DND-41 (cell line): ENCODE data around the gene TCF4.

Experiments
- EZH2 ChIP-seq: IDR thresholded peaks from 3 replicates; pipeline ENCODE4 v1.6.1; 2012; ENCODE audit warnings: borderline replicate concordance, low read depth, mild to moderate bottlenecking, moderate library complexity, low read length, inconsistent platforms; ENCODE audit not compliant: severe bottlenecking
- TF ChIP-seq, protein P1 (sequence below): IDR thresholded peaks from 2 replicates; pipeline ENCODE4 v1.5.1; 2012; ENCODE audit warnings: borderline replicate concordance, low read length, moderate library complexity, mild to moderate bottlenecking; ENCODE audit not compliant: poor library complexity, severe bottlenecking; ENCODE audit errors: extremely low read depth

DNA sequence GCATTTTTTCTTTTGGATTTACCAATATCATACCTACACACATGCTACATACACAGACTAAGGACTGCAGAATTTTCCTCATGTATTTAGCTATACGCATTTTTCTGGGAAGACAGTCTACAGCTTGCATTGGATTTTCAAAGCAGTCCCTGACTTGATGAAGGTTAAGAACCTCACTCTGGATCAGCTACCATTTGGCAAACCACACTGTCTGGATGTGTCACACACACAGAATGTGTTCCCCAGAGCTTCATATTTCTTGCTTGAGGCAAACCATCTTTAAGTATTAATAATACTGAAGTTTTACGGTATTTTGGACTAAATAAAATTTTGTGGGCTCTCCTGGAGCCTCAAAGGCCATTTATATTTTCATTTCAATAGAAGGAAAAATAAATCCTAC lies 102.3 kb downstream of the TCF4 start:
- TF ChIP-seq, protein P1, sequence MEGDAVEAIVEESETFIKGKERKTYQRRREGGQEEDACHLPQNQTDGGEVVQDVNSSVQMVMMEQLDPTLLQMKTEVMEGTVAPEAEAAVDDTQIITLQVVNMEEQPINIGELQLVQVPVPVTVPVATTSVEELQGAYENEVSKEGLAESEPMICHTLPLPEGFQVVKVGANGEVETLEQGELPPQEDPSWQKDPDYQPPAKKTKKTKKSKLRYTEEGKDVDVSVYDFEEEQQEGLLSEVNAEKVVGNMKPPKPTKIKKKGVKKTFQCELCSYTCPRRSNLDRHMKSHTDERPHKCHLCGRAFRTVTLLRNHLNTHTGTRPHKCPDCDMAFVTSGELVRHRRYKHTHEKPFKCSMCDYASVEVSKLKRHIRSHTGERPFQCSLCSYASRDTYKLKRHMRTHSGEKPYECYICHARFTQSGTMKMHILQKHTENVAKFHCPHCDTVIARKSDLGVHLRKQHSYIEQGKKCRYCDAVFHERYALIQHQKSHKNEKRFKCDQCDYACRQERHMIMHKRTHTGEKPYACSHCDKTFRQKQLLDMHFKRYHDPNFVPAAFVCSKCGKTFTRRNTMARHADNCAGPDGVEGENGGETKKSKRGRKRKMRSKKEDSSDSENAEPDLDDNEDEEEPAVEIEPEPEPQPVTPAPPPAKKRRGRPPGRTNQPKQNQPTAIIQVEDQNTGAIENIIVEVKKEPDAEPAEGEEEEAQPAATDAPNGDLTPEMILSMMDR, result no peak
- TF ChIP-seq EZH2, result no peak
